ENCODE results near the gene OCA2. TPM values are rescaled to one million over a fixed set of nuclear protein-coding genes. Genes with fewer than 3 reads are reported as not detected.

Gene OCA2
- total RNA-seq, 1 experiment from 2014 or later, result 0.13 TPM

DNA sequence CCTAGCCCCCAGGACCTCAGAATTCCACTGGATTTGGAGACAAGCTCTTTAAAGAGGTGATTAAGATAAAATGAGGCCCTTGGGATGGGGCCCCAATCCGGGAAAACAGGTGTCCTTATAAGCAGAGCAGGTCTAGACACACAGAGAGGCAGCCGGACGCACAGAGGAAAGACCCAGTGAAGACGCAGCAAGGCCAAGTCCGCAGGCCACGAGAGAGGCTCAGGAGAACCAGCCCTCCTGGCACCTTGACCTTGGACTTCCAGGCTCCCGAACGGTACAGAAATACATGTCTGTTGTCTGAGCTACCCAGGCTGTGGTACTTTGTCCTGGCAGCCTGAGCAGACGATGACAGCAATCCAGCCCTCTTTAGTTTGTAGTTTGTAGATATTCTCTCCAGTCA lies 324.5 kb downstream of the OCA2 start:
- DNase-seq (ENCODE audit: low read depth, low spot score) (no peak), ATAC-seq (no peak)
- intact Hi-C loops (cut with micrococcal nuclease; ENCODE audit: unreplicated experiment), result no loop called here
- Histone ChIP-seq H3K36me3 (ENCODE audit: control insufficient read depth, insufficient read depth, low read length) (no peaks in the 10 kb centered on the region), H3K4me1 (ENCODE audit: control insufficient read depth, insufficient read depth, low read length) (no peaks in the 10 kb centered on the region), H3K27me3 (ENCODE audit: control insufficient read depth, insufficient read depth, low read length) (no peaks in the 10 kb centered on the region), H3K9me3 (ENCODE audit: control insufficient read depth, insufficient read depth, low read depth, low read length) (no peaks in the 10 kb centered on the region), H3K4me3 (ENCODE audit: low read depth in 2 of 2, low read length in 2 of 2) (no peak overlapping the region), H3K27ac (ENCODE audit: low read length) (no peak overlapping the region)
- in situ Hi-C loops (cut with HindIII; ENCODE audit: low pct_unique_long_range_greater_than_20kb, low sequenced_read_pairs), result no loop called here
- ChIA-PET POLR2A (no interaction called here), CTCF (no interaction called here)
- no TSS peak for BruUV-seq (replicated peaks)
- TF ChIP-seq SIN3A (IDR thresholded peaks at IDR 0.05; ENCODE audit: borderline replicate concordance, insufficient read depth, low read depth, low read length) (no peak), TCF7L2 (IDR thresholded peaks at IDR 0.05; ENCODE audit: low read depth, low read length) (no peak), POLR2AphosphoS5 (IDR thresholded peaks at IDR 0.05; ENCODE audit: low read depth, low read length) (no peak)
- TF ChIP-seq, protein P1, sequence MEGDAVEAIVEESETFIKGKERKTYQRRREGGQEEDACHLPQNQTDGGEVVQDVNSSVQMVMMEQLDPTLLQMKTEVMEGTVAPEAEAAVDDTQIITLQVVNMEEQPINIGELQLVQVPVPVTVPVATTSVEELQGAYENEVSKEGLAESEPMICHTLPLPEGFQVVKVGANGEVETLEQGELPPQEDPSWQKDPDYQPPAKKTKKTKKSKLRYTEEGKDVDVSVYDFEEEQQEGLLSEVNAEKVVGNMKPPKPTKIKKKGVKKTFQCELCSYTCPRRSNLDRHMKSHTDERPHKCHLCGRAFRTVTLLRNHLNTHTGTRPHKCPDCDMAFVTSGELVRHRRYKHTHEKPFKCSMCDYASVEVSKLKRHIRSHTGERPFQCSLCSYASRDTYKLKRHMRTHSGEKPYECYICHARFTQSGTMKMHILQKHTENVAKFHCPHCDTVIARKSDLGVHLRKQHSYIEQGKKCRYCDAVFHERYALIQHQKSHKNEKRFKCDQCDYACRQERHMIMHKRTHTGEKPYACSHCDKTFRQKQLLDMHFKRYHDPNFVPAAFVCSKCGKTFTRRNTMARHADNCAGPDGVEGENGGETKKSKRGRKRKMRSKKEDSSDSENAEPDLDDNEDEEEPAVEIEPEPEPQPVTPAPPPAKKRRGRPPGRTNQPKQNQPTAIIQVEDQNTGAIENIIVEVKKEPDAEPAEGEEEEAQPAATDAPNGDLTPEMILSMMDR (IDR thresholded peaks at IDR 0.05), result no peak

DNA sequence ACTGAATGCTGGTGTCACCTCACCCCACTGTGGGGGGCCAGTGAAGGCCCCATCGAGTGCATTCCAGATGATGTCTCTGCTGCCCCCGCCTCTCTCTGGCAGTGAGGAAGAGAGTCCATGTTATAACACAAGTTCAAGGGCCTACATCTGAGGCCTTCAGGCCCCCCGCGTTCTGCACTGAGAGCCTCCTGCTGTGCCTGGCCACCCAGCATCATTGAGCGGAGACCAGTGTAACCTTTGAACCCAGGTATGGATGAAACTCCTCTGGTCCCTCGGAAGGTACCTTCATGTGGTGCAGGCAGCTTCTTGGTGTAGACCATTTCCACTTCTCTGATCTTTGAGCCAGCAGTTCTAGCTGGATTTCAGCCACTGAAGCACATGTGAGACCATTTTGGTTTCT lies 324.9 kb downstream of the OCA2 start:
- H3K9me3 ChIP-seq (ENCODE audit: control insufficient read depth, insufficient read depth, low read depth, low read length), result no peaks in the 10 kb centered on the region
- in situ Hi-C loops (cut with HindIII; ENCODE audit: low pct_unique_long_range_greater_than_20kb, low sequenced_read_pairs) (no loop called here), intact Hi-C loops (cut with micrococcal nuclease; ENCODE audit: unreplicated experiment) (no loop called here)
- ATAC-seq (no peak), DNase-seq (ENCODE audit: low read depth, low spot score) (no peak)
- H3K36me3 ChIP-seq (ENCODE audit: control insufficient read depth, insufficient read depth, low read length), result no peaks in the 10 kb centered on the region
- ChIA-PET POLR2A (no interaction called here), CTCF (no interaction called here)
- no TSS peak for BruUV-seq (replicated peaks)
- no peaks in the 10 kb centered on the region for H3K27me3 ChIP-seq (ENCODE audit: control insufficient read depth, insufficient read depth, low read length)
- H3K27ac ChIP-seq (ENCODE audit: low read length), result no peak overlapping the region
- TF ChIP-seq, protein P2, sequence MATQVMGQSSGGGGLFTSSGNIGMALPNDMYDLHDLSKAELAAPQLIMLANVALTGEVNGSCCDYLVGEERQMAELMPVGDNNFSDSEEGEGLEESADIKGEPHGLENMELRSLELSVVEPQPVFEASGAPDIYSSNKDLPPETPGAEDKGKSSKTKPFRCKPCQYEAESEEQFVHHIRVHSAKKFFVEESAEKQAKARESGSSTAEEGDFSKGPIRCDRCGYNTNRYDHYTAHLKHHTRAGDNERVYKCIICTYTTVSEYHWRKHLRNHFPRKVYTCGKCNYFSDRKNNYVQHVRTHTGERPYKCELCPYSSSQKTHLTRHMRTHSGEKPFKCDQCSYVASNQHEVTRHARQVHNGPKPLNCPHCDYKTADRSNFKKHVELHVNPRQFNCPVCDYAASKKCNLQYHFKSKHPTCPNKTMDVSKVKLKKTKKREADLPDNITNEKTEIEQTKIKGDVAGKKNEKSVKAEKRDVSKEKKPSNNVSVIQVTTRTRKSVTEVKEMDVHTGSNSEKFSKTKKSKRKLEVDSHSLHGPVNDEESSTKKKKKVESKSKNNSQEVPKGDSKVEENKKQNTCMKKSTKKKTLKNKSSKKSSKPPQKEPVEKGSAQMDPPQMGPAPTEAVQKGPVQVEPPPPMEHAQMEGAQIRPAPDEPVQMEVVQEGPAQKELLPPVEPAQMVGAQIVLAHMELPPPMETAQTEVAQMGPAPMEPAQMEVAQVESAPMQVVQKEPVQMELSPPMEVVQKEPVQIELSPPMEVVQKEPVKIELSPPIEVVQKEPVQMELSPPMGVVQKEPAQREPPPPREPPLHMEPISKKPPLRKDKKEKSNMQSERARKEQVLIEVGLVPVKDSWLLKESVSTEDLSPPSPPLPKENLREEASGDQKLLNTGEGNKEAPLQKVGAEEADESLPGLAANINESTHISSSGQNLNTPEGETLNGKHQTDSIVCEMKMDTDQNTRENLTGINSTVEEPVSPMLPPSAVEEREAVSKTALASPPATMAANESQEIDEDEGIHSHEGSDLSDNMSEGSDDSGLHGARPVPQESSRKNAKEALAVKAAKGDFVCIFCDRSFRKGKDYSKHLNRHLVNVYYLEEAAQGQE (IDR thresholded peaks at IDR 0.05; ENCODE audit: insufficient read depth in 1 of 2, low read depth in 2 of 2, low read length in 1 of 2), result no peak
- no peak for TF ChIP-seq TCF7L2 (IDR thresholded peaks at IDR 0.05; ENCODE audit: low read depth, low read length)
- TF ChIP-seq SIN3A (IDR thresholded peaks at IDR 0.05; ENCODE audit: borderline replicate concordance, insufficient read depth, low read depth, low read length), result no peak
- no peak for TF ChIP-seq POLR2AphosphoS5 (IDR thresholded peaks at IDR 0.05; ENCODE audit: low read depth, low read length)
- TF ChIP-seq, protein P1 (IDR thresholded peaks at IDR 0.05), result no peak
- H3K4me1 ChIP-seq (ENCODE audit: control insufficient read depth, insufficient read depth, low read length), result no peaks in the 10 kb centered on the region
- H3K4me3 ChIP-seq (ENCODE audit: low read depth in 2 of 2, low read length in 2 of 2), result no peak overlapping the region

Data from Panc1 (cell line).